ENCODE results near the gene ZBED4. TPM values are rescaled to one million over a fixed set of nuclear protein-coding genes. Genes with fewer than 3 reads are reported as not detected.

ZBED4 gene
- total RNA-seq, 4 donors from 2014 or later: 10.0 to 21.6 (median 11.4) TPM

DNA sequence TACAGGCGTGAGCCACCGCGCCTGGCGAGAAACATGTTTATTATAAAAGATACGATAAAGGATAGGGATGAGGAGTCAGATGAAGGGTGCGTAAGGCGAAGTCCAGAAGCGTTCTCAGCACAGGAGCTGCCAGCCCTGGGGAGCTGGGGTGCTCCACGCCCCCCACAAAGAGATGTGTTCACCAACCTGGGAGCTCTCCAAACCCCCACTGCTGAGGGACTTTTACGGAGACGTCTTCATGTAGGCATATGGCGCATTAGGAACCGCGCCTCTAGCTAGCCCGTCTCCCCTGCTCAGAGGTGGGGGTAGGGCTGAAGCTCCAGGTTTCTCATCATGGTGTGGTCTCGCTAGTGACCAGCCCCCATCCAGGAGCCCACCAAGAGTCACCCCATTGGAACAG, 8.4 kb upstream of the ZBED4 start:
- no peak for DNase-seq (ENCODE audit: low spot score)
- ATAC-seq (ENCODE audit: low FRiP score): no peak

DNA sequence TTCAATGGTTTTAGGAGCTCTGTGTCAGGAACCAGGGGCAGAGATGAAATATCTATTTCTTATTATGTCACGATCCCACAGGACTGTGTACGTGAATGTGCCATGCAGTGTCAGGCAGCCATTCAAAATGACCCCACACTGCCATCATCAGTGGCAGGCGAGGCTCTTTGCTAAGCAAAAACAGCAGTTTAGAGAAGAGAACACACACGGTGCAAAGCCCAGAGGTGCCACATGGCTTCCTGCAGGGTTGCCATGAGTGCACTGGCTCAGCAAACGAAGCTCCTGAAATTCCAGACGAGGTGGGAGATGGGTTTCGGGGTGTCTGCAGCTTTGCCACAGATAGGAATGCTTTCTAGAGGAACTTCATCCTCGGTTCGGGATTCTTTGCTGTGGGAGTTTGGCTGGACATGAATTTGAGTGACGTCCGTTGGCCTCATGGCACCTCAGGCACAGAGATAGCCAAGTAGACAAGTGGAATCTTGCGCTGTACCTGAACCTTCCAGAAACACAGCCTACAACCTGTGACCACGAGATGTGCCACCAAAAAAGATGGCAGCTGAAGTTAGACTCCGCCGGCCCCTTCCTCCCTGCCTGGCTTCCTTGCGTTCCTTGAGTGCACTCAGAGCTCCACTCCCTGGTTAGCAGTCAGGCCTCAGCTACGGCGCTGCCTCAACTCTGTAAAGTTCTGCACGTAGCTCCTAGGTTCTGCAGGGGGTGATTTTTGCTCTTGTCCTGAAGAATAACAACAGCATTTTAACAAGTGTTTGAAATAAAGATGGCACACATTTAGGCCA, 7.8 kb upstream of the ZBED4 start:
- DNase-seq (ENCODE audit: low spot score) (no peak), ATAC-seq (ENCODE audit: low FRiP score) (no peak)
- TF ChIP-seq, protein P1, sequence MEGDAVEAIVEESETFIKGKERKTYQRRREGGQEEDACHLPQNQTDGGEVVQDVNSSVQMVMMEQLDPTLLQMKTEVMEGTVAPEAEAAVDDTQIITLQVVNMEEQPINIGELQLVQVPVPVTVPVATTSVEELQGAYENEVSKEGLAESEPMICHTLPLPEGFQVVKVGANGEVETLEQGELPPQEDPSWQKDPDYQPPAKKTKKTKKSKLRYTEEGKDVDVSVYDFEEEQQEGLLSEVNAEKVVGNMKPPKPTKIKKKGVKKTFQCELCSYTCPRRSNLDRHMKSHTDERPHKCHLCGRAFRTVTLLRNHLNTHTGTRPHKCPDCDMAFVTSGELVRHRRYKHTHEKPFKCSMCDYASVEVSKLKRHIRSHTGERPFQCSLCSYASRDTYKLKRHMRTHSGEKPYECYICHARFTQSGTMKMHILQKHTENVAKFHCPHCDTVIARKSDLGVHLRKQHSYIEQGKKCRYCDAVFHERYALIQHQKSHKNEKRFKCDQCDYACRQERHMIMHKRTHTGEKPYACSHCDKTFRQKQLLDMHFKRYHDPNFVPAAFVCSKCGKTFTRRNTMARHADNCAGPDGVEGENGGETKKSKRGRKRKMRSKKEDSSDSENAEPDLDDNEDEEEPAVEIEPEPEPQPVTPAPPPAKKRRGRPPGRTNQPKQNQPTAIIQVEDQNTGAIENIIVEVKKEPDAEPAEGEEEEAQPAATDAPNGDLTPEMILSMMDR (IDR thresholded peaks at IDR 0.05): no peak

More for the DNA sequence above, 8.4 kb upstream of the ZBED4 start:
- TF ChIP-seq, protein P1 (IDR thresholded peaks at IDR 0.05): no peak

GRCh38 chr22:49847751-49848689, 5.6 kb upstream of the ZBED4 start:
- ATAC-seq (ENCODE audit: low FRiP score): no peak
- no peak for DNase-seq (ENCODE audit: low spot score)
- TF ChIP-seq, protein P1 (IDR thresholded peaks at IDR 0.05): no peak

- DNase-seq (ENCODE audit: low spot score): no peak
- ATAC-seq (ENCODE audit: low FRiP score): no peak
- TF ChIP-seq, protein P1 (IDR thresholded peaks at IDR 0.05): no peak
Measured at GRCh38 chr22:49848690-49849160, 4.9 kb upstream of the ZBED4 start.

- ATAC-seq (ENCODE audit: low FRiP score): no peak
- DNase-seq (ENCODE audit: low spot score): no peak
- TF ChIP-seq, protein P1 (IDR thresholded peaks at IDR 0.05): no peak
Measured at GRCh38 chr22:49849161-49850020, 4.3 kb upstream of the ZBED4 start.
